Epithelial cell of esophagus (primary cell): ENCODE results near the gene HTR2A.

Experiments used
- DNase-seq: peaks from one replicate; pipeline ENCODE4 v3.0.0; 2010; ENCODE audit warnings: low read depth
- H3K4me3 ChIP-seq: 2 replicates; pipeline ENCODE4 v1.5.1; 2011; ENCODE audit warnings: mild to moderate bottlenecking, low read length, control low read depth
- TF ChIP-seq, protein P1 (sequence below): IDR thresholded peaks from 2 replicates; pipeline ENCODE4 v1.5.1; 2011; ENCODE audit warnings: low read depth, mild to moderate bottlenecking, low read length, control low read depth, inconsistent platforms; ENCODE audit not compliant: insufficient read depth; ENCODE audit errors: missing control alignments

The HTR2A gene

DNA sequence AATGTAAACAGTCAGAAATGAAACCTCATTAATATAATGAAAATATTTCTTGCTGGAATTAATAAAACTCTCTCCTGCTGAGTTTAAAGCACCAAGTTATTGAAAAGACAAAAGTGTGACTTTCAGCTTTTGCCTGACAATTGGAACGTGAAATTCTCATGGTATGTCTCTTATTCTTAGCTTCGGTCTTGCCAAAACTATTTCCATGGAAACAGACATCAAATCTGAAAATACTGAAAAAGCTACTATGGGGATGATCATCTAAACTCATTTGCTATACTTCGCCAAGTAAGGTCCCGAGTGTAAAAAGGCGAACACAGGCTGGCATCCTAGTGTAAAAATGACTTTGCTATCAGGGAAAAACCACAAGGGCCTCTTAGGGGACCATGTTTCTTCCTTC lies 22.8 kb downstream of the HTR2A start:
- no peak overlapping the region for H3K4me3 ChIP-seq
- TF ChIP-seq, protein P1, sequence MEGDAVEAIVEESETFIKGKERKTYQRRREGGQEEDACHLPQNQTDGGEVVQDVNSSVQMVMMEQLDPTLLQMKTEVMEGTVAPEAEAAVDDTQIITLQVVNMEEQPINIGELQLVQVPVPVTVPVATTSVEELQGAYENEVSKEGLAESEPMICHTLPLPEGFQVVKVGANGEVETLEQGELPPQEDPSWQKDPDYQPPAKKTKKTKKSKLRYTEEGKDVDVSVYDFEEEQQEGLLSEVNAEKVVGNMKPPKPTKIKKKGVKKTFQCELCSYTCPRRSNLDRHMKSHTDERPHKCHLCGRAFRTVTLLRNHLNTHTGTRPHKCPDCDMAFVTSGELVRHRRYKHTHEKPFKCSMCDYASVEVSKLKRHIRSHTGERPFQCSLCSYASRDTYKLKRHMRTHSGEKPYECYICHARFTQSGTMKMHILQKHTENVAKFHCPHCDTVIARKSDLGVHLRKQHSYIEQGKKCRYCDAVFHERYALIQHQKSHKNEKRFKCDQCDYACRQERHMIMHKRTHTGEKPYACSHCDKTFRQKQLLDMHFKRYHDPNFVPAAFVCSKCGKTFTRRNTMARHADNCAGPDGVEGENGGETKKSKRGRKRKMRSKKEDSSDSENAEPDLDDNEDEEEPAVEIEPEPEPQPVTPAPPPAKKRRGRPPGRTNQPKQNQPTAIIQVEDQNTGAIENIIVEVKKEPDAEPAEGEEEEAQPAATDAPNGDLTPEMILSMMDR, result no peak
- no peak for DNase-seq

DNA sequence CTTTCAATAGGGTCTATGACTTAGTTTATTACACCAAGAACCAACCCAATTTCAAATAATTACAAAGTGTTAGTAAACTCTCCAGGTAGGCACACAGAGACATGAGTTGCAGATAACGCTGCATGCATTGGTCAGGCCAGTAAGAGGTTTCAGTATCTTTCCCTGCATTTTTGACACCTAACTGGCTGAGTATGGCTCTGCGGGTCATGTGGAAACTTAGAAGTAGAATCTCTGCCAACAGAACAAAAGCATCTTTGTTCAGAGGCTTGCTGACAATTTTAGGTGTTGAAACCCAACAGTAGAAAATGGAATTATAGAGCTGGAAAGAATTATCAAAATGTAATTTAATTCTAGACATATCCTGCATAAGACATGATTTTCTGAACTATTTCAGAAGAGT lies 25.3 kb downstream of the HTR2A start:
- no peak overlapping the region for H3K4me3 ChIP-seq
- TF ChIP-seq, protein P1, result no peak
- DNase-seq, result no peak

DNA sequence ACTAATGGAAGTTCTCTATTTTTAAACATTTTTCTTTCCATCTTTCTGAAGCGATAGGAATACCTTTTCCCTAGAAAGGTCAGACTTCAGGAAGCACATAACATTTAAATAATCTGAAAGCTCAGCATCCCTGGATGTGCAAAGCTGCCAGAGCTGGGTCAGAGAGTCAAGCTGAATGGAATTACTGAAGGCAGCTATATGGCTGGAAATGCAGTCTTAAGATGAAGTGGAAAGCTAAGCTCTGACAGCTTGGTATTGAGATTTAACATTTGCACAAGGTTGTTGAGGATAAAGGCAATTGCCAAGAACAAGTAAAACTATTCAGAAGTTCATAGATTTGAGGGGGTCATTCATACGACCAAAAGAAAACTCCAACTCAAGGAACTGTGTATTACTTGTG lies 28.8 kb downstream of the HTR2A start:
- no peak for DNase-seq
- TF ChIP-seq, protein P1, result no peak
- H3K4me3 ChIP-seq, result no peak overlapping the region

DNA sequence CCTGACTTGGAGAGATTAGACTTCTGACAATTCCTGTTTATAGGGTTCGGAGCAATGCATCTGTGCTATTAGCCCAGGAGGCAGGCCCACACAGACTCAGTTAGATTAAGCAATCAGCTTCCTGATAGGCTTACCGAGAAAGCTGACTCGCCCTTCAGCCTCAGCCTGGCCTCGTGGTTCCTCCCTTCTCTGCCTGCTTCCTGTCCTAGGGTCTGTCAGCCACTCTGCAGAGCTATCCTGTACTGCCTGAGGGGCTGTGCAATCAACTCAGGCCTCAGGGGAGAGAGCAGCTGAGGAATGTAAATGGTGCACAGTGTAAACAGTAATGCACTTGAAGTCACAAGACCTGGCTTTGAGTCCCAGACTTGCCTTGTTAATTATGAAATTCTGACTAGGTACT lies 30.7 kb downstream of the HTR2A start:
- peak; percentile 72 for DNase-seq
- H3K4me3 ChIP-seq, result no peak overlapping the region
- TF ChIP-seq, protein P1, result no peak

DNA sequence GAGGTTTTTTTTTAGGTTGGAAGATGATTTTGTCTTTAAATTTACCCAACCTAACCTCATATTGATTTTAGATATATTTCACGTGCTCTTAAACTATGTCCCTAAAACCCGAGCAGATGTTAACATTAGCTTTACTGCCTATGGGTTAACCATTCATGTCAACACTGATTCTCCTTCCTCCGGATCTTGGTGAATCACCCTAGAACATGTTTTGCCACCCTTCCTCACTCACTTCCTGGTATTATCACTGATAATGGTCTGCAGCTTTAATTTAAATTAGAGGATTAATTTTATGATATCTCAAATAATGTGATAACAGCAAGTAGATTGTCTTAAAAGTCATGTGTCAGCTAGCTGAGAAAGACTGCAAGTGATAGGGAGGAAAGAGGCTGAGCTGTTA lies 31.9 kb downstream of the HTR2A start:
- TF ChIP-seq, protein P1, result no peak
- no peak overlapping the region for H3K4me3 ChIP-seq
- DNase-seq, result peak; percentile 45

DNA sequence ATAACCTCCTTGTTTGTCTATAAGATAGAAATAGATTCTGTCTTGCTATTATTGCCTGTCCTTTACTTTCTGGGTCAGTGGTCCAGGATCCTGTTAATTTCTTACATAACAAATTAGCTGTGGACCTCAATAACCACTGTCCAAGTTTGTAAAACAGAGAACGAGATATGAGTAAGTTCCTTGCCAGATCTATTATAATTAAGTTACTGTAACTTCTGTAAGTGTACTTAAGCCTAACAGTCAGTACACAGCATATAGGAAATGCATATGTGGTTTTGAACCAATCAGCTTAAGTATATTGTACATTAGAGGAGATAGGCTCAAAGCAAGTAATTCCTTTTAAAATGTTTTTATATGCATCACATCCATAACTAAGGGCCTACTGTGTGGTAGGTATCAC lies 34.9 kb downstream of the HTR2A start:
- TF ChIP-seq, protein P1, result no peak
- no peak for DNase-seq
- H3K4me3 ChIP-seq, result no peak overlapping the region

DNA sequence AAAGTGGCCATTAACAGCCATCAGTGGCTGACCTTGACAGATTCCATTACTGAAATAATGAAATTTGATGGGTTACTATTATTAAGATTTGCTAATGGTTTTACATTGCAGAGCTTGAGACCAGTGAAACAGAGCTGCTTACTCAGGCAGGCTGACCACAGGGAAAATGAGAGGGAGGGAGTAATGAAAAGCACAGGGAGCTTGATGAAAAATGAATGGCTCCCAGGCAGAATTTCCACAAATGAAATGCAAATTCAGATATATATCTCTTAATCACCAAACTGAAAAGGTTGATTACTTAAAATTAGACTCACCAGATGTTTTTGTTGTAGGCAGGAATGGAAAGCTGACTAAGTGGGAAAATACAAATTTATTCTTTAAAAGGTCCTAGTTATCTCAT lies 36.1 kb downstream of the HTR2A start:
- H3K4me3 ChIP-seq, result no peak overlapping the region
- no peak for DNase-seq
- TF ChIP-seq, protein P1, result no peak
